Suprapubic skin (tissue), 4 donors: ENCODE data around the gene ZNF727. TPM values are rescaled to one million over a fixed set of nuclear protein-coding genes. Genes with fewer than 3 reads are reported as not detected.
A peak's percentile ranks its signal among the peaks of the same experiment; 100 is the strongest.
"Not testable (repeated sequence)": the region's sequence is repeated elsewhere in the genome, so short reads cannot be mapped to it uniquely, and the experiment has no call there.

Source experiments
- DNase-seq, 2 donors: peaks; one replicate each; pipeline ENCODE4 v3.0.0-alpha.2; 2019; ENCODE audit warnings: low spot score in 2 of 2
- H3K27ac ChIP-seq: fragments of 200-600 bp; sonication (generic); one replicate; pipeline ENCODE4 v1.5.1; 2019
- H3K27me3 ChIP-seq: fragments of 200-600 bp; sonication (generic); one replicate; pipeline ENCODE4 v1.5.1; 2019
- H3K36me3 ChIP-seq: fragments of 200-600 bp; sonication (generic); one replicate; pipeline ENCODE4 v1.5.1; 2019
- H3K4me1 ChIP-seq: fragments of 200-600 bp; sonication (generic); one replicate; pipeline ENCODE4 v1.5.1; 2019
- H3K4me3 ChIP-seq: fragments of 200-600 bp; sonication (generic); one replicate; pipeline ENCODE4 v1.5.1; 2019; ENCODE audit warnings: mild to moderate bottlenecking
- H3K9me3 ChIP-seq: fragments of 200-600 bp; sonication (generic); one replicate; pipeline ENCODE4 v1.5.1; 2019
- CTCF ChIP-seq, 2 donors: fragments of 200-600 bp in 1 of 2; fragments of 450-650 bp in 1 of 2; sonication (generic) in 1 of 2; IDR thresholded peaks; one replicate each; pipeline ENCODE4 v1.5.1; 2016 to 2019; ENCODE audit warnings: antibody characterized with exemption in 2 of 2, mild to moderate bottlenecking in 1 of 2, moderate library complexity in 1 of 2
- EP300 ChIP-seq: sonication (generic); formaldehyde crosslinking; IDR thresholded peaks from one replicate; pipeline ENCODE4 v1.6.1; 2017; ENCODE audit warnings: antibody characterized with exemption
- POLR2A ChIP-seq, 2 donors: fragments of 450-650 bp; IDR thresholded peaks; one replicate each; pipeline ENCODE4 v1.6.1; 2017; ENCODE audit warnings: antibody characterized with exemption in 2 of 2, mild to moderate bottlenecking in 2 of 2, moderate library complexity in 2 of 2
- POLR2AphosphoS5 ChIP-seq, 3 donors: sonication (generic); formaldehyde crosslinking; IDR thresholded peaks; one replicate each; pipeline ENCODE4 v1.6.1; 2017; ENCODE audit warnings: antibody characterized with exemption in 3 of 3
- WGBS: methylation state at CpG from one replicate; pipeline ENCODE4 v1.1.5; 2018; 5-methylcytosine and 5-hydroxymethylcytosine counted together
- total RNA-seq, 4 donors: library from RNA; depleted of rRNA; stranded (reverse); fragments of >200 nt; gene quantifications; one replicate each; pipeline ENCODE4 v1.1.0, GENCODE V29; 2016

Gene ZNF727
- 1 to 10 TPM in 3 of 4 donors, under 1 TPM in 1; 0.76 to 2.8 (median 1.5) TPM for total RNA-seq

GRCh38 chr7:64045301-64046040, at the start of gene ZNF727:
Gene ZNF727 (plus strand): TSS chr7:64045434. CDS start chr7:64045622, 188 bp downstream.
- peak within 1 kb of the TSS; percentile 57 for H3K4me3 ChIP-seq
- no peaks in the 10 kb centered on the region for H3K36me3 ChIP-seq
- no peak for TF ChIP-seq POLR2AphosphoS5 (IDR thresholded peaks at IDR 0.05)

DNA sequence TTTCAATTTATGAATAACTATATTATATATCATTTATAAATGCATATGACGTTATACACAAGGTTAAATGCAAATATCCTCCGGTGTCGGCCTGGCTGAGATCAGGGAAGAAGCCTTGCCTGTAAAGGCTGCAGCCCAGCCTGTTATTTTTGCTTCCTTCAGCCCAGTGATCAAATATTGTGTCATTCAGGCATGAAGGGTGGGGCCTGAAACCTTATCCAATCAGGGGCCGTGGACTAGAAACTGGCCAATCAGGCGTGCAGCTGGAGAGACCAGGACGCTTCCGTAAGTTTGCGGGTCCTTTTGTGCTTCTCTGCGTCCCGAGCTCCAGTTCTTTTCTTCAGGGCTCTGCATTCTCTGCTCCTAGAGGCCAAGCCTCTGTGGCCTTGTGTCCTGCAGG, 46.7 kb upstream of the ZNF727 start, which contains the start of gene ZNF722:
Gene ZNF722 (plus strand): TSS at position 301 of the 400 bp plus-strand sequence. CDS start 113 bp downstream, outside the sequence.
- Histone ChIP-seq H3K36me3 (no peaks in the 10 kb centered on the region), H3K4me3 (no peak within 1 kb of the TSS), H3K9me3 (peaks cover 27% of the 10 kb centered on the region), H3K4me1 (no peaks in the 10 kb centered on the region), H3K27ac (no peak within 1 kb of the TSS), H3K27me3 (no peaks in the 10 kb centered on the region)
- 93% methylated on average over 10 of the region's 10 CpGs for WGBS
- no peak for DNase-seq
- TF ChIP-seq CTCF (IDR thresholded peaks at IDR 0.05) (no peak), POLR2AphosphoS5 (IDR thresholded peaks at IDR 0.05) (no peak), POLR2A (IDR thresholded peaks at IDR 0.05) (no peak), EP300 (no peak)

More at GRCh38 chr7:64045301-64046040, at the start of gene ZNF727:
- DNase-seq = no peak
- Histone ChIP-seq H3K4me1 (peaks cover 4% of the 10 kb centered on the region), H3K9me3 (no peaks in the 10 kb centered on the region), H3K27ac (peak within 1 kb of the TSS; percentile 69), H3K27me3 (no peaks in the 10 kb centered on the region)
- WGBS = 6% methylated on average over 33 of the region's 33 CpGs

DNA sequence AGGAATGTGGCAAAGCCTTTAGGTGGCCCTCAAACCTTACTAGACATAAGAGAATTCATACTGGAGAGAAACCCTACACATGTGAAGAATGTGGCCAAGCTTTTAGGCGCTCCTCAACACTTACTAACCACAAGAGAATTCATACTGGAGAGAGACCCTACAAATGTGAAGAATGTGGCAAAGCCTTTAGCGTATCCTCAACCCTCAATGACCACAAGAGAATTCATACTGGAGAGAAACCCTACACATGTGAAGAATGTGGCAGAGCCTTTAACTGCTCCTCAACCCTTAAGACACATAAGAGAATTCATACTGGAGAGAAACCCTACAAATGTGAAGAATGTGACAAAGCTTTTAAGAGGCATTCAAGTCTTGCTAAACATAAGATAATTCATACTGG, 29.7 kb upstream of the ZNF727 start:
- H3K27me3 ChIP-seq, H3K4me1 ChIP-seq, H3K36me3 ChIP-seq, H3K27ac ChIP-seq, DNase-seq, H3K4me3 ChIP-seq: not testable (repeated sequence)
- 81% methylated on average over 2 of the region's 2 CpGs for WGBS
- H3K9me3 ChIP-seq = peaks cover 23% of the 10 kb centered on the region

GRCh38 chr7:64035388-64035787, 9.8 kb upstream of the ZNF727 start:
- no peak overlapping the region for H3K4me3 ChIP-seq
- H3K4me1 ChIP-seq = no peaks in the 10 kb centered on the region
- no peaks in the 10 kb centered on the region for H3K36me3 ChIP-seq
- no peak for TF ChIP-seq CTCF (IDR thresholded peaks at IDR 0.05)
- no peak for TF ChIP-seq POLR2AphosphoS5 (IDR thresholded peaks at IDR 0.05)
- no peak for TF ChIP-seq POLR2A (IDR thresholded peaks at IDR 0.05)
- no peak for TF ChIP-seq EP300
- no peak for DNase-seq
- WGBS = 91% methylated on average over 3 of the region's 3 CpGs
- H3K9me3 ChIP-seq = peaks cover 35% of the 10 kb centered on the region
- peaks cover 6% of the 10 kb centered on the region for H3K27me3 ChIP-seq
- no peak overlapping the region for H3K27ac ChIP-seq

GRCh38 chr7:64037095-64037494, 8.1 kb upstream of the ZNF727 start:
- Histone ChIP-seq H3K27ac (no peak overlapping the region), H3K9me3 (peaks cover 35% of the 10 kb centered on the region), H3K4me1 (no peaks in the 10 kb centered on the region), H3K36me3 (no peaks in the 10 kb centered on the region), H3K27me3 (peaks cover 6% of the 10 kb centered on the region), H3K4me3 (no peak overlapping the region)
- DNase-seq = no peak
- WGBS = 18% methylated on average over 20 of the region's 21 CpGs
- no peak for TF ChIP-seq POLR2AphosphoS5 (IDR thresholded peaks at IDR 0.05)
- no peak for TF ChIP-seq CTCF (IDR thresholded peaks at IDR 0.05)
- TF ChIP-seq POLR2A (IDR thresholded peaks at IDR 0.05) = no peak
- TF ChIP-seq EP300 = no peak

- peak overlapping the region; percentile 57 for H3K4me3 ChIP-seq
- TF ChIP-seq EP300 = no peak
- TF ChIP-seq POLR2AphosphoS5 (IDR thresholded peaks at IDR 0.05) = no peak
- no peak for TF ChIP-seq POLR2A (IDR thresholded peaks at IDR 0.05)
- no peak for TF ChIP-seq CTCF (IDR thresholded peaks at IDR 0.05)
- no peak for DNase-seq
- peaks cover 4% of the 10 kb centered on the region for H3K4me1 ChIP-seq
- H3K27ac ChIP-seq = peak overlapping the region; percentile 69
- no peaks in the 10 kb centered on the region for H3K27me3 ChIP-seq
- WGBS = 12% methylated on average over 12 of the region's 12 CpGs
- no peaks in the 10 kb centered on the region for H3K9me3 ChIP-seq
- H3K36me3 ChIP-seq = no peaks in the 10 kb centered on the region
These were observed 781 bp downstream of the ZNF727 start for GRCh38 chr7:64046041-64046389.

DNA sequence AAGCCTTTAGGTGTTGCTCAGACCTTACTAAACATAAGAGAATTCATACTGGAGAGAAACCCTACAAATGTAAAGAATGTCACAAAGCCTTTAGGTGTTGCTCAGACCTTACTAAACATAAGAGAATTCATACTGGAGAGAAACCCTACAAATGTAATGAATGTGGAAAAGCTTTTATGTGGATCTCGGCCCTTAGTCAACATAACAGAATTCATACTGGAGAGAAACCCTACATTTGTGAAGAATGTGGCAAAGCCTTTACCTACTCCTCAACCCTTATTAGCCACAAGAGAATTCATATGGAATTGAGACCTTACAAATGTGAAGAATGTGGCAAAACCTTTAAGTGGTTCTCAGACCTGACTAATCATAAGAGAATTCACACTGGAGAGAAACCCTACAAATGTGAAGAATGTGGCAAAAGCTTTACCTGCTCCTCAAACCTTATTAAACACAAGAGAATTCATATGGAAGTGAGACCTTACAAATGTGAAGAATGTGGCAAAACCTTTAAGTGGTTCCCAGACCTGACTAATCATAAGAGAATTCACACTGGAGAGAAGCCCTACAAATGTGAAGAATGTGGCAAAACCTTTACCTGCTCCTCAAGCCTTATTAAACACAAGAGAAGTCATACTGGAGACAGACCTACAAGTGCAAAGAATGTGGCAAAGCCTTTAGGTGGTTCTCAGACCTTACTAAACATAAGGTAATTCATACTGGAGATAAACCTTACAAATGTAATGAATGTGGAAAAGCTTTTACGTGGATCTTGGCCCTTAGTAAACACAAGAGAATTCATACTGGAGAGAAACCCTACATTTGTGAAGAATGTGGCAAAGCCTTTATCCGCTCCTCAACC, 32.8 kb downstream of the ZNF727 start:
- H3K4me3 ChIP-seq, H3K27ac ChIP-seq, H3K4me1 ChIP-seq, H3K27me3 ChIP-seq, DNase-seq: not testable (repeated sequence)
- Histone ChIP-seq H3K9me3 (peaks cover 56% of the 10 kb centered on the region), H3K36me3 (peaks cover 11% of the 10 kb centered on the region)
- WGBS = 82% methylated on average over 3 of the region's 3 CpGs
